Measurements from ENCODE around the gene TSPAN17.

The TSPAN17 gene

DNA sequence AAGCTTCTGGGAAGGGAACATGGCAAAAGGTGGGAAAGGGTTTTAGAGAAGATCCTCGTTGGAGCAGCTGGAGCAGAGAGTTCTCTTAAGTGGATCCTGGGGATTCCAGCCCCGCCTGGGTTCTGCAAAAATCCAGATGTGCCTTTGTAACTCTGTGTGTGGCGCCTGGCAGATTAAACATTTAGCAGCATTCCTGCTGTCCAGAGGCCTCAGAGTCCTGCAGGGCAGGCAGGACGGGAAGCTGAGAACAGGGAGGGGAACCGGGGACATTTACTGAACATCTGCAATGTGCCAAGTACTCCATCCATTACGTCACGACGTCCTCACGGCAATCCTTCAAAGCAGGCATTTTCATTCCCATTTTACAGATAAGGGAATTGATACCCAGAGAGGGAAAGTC lies 10.9 kb upstream of the TSPAN17 start:
- H3K27ac ChIP-seq: no peak overlapping the region
- TF ChIP-seq, protein P1, sequence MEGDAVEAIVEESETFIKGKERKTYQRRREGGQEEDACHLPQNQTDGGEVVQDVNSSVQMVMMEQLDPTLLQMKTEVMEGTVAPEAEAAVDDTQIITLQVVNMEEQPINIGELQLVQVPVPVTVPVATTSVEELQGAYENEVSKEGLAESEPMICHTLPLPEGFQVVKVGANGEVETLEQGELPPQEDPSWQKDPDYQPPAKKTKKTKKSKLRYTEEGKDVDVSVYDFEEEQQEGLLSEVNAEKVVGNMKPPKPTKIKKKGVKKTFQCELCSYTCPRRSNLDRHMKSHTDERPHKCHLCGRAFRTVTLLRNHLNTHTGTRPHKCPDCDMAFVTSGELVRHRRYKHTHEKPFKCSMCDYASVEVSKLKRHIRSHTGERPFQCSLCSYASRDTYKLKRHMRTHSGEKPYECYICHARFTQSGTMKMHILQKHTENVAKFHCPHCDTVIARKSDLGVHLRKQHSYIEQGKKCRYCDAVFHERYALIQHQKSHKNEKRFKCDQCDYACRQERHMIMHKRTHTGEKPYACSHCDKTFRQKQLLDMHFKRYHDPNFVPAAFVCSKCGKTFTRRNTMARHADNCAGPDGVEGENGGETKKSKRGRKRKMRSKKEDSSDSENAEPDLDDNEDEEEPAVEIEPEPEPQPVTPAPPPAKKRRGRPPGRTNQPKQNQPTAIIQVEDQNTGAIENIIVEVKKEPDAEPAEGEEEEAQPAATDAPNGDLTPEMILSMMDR (conservative IDR thresholded peaks at IDR 0.05): no peak
- TF ChIP-seq ZFX (IDR thresholded peaks at IDR 0.05): no peak

GRCh38 chr5:176637556-176637955 lies 9.7 kb upstream of the TSPAN17 start:
- TF ChIP-seq ZFX (IDR thresholded peaks at IDR 0.05): no peak
- TF ChIP-seq, protein P1 (conservative IDR thresholded peaks at IDR 0.05): no peak
- H3K27ac ChIP-seq: no peak overlapping the region

DNA sequence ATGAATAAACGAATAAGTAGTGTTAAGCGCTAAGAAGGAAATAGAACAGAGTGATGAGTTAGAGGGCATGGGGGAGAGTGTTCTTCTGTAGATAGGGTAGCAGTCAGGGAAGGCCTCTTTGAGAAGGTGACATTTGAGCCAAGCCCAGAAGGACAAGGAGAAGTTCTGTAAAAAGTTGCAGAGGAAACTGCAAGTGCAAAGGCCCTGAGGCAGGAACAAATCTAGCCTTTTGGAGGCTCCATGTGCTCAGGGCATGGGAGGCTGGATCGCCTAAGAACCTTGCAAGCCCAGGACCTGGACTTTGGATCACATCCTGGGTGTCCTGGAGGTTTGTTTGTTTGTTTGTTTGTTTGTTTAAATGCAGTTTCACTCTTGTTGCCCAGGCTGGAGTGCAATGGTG lies 8.8 kb upstream of the TSPAN17 start:
- no peak overlapping the region for H3K27ac ChIP-seq
- TF ChIP-seq, protein P1 (conservative IDR thresholded peaks at IDR 0.05): no peak
- TF ChIP-seq ZFX (IDR thresholded peaks at IDR 0.05): no peak

- no peak overlapping the region for H3K27ac ChIP-seq
- TF ChIP-seq, protein P1 (conservative IDR thresholded peaks at IDR 0.05): no peak
- no peak for TF ChIP-seq ZFX (IDR thresholded peaks at IDR 0.05)
These were observed 8.1 kb upstream of the TSPAN17 start for GRCh38 chr5:176639208-176639607.

DNA sequence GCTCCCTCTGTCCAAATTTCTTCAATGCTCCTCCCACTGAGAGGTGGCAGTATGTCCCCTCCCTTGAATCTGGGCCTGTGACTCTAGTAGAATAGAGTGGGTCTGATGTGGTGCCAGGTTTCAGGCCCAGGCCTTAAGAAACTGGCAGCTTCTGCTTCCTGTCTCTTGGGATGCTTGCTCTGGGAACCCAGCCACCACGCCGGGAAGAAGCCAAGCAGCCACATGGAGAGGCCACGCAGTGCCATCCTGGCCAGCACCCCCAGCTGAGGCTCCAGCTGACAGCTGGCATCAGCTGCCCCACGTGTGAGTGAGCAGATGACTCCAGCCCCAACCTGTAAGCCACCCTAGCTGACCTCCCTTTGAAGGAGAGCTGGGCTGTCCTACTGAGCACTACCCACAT lies 7.3 kb upstream of the TSPAN17 start:
- H3K27ac ChIP-seq: no peak overlapping the region

GRCh38 chr5:176640616-176641015 lies 6.7 kb upstream of the TSPAN17 start:
- no peak for TF ChIP-seq ZFX (IDR thresholded peaks at IDR 0.05)
- TF ChIP-seq, protein P1 (conservative IDR thresholded peaks at IDR 0.05): no peak
- no peak overlapping the region for H3K27ac ChIP-seq

More for the DNA sequence above, 7.3 kb upstream of the TSPAN17 start:
- TF ChIP-seq, protein P1 (conservative IDR thresholded peaks at IDR 0.05): no peak
- 0 out of 2 replicates have a peak, but pooled peaks have one; percentile 10 for TF ChIP-seq ZFX (IDR thresholded peaks at IDR 0.05)

DNA sequence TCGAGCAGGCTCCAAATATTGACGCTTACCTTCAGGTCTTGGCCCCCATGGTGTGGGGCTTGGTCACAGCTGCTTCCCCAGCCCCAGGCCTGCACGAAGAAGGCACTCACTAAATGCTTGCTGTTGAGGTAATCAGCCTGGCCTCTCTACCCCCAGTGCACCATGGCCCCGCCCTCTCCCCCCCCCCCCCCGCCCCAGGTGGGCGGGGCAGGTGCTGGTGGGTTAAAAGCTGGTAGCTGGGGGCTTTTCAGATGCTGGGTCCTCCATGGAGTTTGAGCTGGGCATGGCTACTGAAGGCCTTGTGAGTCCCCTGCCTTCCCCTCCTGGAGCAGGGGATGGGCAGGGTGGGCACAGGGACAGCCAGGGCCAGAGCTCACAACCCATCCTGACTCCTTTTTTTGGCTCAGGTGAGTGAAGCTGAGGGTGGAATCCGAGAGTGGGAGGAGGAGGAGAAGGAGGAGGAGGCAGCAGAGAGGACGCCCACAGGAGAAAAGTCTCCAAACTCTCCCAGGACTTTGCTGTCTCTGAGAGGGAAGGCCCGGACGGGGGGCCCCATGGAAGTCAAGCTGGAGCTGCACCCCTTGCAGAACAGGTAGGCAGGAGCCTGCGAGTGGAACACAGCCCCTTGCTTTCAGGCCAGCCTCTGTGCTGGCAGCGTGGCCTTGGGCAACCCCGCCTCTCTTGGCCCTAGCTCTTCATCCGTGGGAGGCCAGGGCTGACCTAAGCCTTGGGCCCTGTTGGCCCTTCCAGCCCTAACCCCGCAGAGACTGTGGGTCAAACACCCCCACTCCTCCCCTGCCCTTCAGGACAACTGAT lies 4.4 kb upstream of the TSPAN17 start:
- no peak overlapping the region for H3K27ac ChIP-seq
- no peak for TF ChIP-seq ZFX (IDR thresholded peaks at IDR 0.05)
- TF ChIP-seq, protein P1 (conservative IDR thresholded peaks at IDR 0.05): no peak
